LHCN-M2 (cell line): Measurements from ENCODE around the gene TDRKH. TPM values are rescaled to one million over a fixed set of nuclear protein-coding genes. Genes with fewer than 3 reads are reported as not detected.

Experiments
- DNase-seq: peaks from one replicate; pipeline ENCODE4 v3.0.0-alpha.2; 2012; ENCODE audit warnings: low read depth
- total RNA-seq: library from RNA; depleted of rRNA; stranded (reverse); fragments of >200 nt; gene quantifications from 2 replicates; pipeline ENCODE4 v1.2.3, GENCODE V29; 2014

TDRKH gene
- total RNA-seq, 1 experiment from 2014 or later: 1.9 TPM

DNA sequence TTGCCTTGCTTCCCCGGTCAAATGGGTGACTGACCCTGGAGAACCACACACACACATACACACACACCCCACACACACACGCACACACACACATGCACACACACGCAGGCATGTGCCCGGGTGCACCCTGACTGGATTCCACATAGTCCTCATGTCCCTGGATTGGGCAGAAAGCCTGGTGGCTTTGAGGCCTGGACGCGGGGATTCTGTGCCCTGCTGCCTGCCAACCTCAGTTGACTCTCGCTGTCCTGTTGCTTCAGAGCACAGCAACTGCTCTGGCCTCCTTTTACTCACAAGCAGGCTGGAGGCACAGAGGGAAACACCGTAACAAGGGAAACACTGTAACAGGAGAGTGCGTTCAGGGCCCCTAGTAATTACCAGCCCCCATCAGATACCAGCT, 34.9 kb upstream of the TDRKH start:
- DNase-seq: no peak

- DNase-seq: no peak
Measured at GRCh38 chr1:151823175-151823574, 32.9 kb upstream of the TDRKH start.

- DNase-seq: no peak
Measured at GRCh38 chr1:151822404-151822803, 32.1 kb upstream of the TDRKH start.

GRCh38 chr1:151820940-151821339, 30.6 kb upstream of the TDRKH start:
- peak; percentile 6 for DNase-seq

DNA sequence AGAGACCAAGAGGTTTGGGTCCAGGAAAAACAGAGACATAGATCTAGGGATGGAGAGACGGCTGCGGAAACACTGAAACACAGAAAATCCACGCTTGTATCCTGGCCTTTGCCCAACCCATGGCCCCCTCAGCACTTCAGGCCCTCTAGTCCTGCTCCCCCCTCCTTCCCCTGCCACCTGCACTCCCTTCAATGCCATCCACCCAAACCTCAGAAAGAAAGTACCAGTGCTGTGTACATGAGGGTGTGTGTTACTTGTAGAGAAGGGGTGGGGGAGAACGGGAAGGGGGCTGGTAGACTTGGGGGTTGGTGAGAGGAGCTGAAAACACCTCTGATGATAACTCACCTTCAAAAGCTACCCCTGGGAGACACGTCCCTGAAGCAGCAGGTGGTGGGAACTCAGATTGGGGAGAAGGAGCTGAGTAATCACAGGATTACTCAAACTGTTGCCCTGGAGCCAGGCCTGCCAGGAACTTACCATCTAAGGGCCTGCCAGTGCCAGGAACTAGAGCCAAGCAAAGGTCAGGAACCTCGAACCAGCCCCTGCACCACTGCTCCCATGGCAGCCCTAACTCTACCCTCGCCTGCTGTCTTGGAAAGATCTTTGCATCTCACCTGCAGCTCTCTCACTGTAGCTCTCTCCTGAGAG, 29.8 kb upstream of the TDRKH start:
- DNase-seq: peak; percentile 15

DNA sequence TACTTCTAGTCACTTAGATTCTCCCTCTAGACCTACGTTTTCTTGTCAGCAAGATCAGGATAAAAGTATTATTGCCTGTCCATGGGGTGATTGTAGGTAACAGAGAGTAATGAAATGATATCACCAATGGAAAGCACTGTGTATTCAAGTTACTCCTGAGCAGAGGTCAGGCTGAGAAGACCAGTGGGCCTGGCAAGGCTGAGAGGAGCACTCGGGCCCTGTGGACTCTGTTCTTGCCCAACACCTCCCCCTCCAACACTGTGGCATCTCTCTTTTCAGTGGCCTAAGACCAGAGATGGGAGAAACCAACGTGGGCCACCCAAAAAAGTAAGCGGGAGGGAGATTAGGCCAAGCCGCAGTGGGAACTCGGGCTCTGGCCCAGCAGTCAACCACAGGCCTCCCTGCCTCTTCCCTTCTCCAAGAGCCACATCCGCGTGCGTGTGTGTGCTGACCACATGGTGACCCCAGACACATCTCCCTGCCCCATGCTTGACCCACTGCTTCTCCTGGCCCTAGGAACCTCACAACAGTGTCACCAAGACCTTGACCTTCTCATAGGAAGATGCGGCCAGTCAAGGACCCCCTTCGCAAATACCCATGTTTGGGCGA, 29.0 kb upstream of the TDRKH start:
- DNase-seq: no peak

- no peak for DNase-seq
Measured at GRCh38 chr1:151817353-151817730, 27.0 kb upstream of the TDRKH start.

GRCh38 chr1:151816548-151817352, 26.4 kb upstream of the TDRKH start:
- no peak for DNase-seq

- no peak for DNase-seq
Measured at GRCh38 chr1:151815716-151816327, 25.5 kb upstream of the TDRKH start.

- DNase-seq: no peak
Measured at GRCh38 chr1:151814971-151815545, 24.8 kb upstream of the TDRKH start.

- no peak for DNase-seq
Measured at GRCh38 chr1:151814426-151814825, 24.1 kb upstream of the TDRKH start.

GRCh38 chr1:151813271-151813977, 23.1 kb upstream of the TDRKH start:
- no peak for DNase-seq

- DNase-seq: peak; percentile 86
Measured at GRCh38 chr1:151811181-151811580, 20.9 kb upstream of the TDRKH start.

- DNase-seq: no peak
Measured at GRCh38 chr1:151809985-151810556, 19.8 kb upstream of the TDRKH start.

DNA sequence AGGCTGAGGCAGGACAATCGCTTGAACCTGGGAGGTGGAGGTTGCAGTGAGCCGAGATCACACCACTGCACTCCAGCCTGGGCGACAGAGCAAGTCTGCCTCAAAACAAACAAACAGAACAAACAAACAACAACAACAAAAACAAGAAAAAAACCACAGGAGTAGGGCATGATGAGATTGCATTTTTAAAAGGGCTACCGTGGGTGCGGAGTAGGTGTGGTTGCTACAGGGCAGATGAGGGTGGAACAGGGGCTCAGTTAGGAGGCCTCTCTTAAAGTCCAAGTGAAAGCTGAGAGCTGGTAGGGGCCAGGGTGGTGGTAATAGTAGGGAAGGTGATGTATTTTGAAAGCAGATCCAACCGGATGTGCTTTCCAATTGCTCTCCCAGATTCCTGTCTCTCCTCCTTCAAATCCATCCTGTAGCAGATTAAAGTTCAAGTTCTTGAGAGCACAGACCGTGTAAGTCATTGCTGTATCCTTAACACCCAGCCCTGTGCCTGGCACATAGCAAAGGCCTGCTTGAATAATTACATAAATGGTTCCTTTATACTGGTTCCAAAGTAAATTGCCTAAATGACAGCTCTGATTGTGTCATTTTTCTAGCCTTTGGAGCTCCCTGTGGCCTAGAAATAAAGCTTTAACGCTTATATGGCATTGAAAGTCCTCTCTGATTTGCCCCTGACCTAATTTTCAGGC, 19.1 kb upstream of the TDRKH start:
- DNase-seq: no peak

DNA sequence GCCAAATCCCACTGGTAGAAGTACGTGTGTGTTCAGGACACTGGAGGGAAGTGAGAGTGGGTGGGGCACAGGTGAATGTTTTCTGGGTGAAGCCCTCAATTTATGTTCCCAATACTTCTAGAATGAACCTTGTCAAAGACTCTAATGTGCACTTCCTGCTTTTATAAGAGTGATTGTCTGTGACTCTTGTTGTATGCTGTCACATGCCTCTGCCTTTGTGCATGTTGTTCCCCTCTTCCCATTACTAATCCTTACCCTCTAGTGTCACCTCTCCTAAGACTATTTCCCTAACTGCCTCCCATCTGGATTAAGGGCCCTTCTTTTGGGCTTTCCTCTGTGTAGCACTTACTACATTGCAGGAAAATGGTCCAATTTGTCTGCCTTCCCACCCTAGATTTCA, 17.5 kb upstream of the TDRKH start:
- DNase-seq: no peak

DNA sequence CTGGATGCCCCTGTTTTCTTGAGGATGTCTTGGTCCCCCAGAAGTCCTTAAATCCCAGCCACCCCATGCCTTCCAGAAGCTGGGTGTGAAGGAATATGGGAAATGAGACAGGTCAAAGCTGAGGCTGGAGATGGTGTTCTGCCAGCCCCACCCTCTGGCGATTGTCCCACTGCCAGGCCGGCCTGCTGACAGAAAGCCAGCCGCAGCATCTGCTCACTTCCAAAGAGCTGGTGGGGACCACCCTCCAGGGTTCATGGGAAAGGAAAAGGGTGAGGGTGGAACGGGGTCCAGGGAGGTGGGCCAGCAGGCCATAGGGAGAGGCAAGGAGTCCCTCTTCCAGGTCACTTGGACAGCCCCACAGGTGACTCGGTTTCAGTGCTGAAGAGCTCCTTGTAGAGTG, 16.8 kb upstream of the TDRKH start:
- no peak for DNase-seq

DNA sequence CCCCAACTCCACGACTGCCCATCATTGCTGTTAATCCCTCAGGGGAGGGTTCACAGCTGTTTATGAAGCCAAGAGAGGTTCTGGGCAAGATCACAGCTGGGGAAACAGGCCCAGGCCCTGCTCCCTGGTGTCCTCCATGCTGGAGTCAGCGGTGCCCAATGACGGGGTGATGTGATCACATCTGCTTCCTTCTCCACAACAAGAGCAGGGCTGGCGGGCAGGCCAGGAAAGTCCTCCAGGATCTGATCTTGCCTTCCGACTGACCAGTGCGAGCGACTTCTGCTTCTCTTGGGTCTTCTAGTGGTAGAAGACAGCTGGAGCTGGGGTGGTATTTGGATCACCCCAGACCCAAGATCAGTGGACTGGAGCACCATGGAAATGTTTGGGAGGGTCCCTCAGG, 15.9 kb upstream of the TDRKH start:
- DNase-seq: no peak

DNA sequence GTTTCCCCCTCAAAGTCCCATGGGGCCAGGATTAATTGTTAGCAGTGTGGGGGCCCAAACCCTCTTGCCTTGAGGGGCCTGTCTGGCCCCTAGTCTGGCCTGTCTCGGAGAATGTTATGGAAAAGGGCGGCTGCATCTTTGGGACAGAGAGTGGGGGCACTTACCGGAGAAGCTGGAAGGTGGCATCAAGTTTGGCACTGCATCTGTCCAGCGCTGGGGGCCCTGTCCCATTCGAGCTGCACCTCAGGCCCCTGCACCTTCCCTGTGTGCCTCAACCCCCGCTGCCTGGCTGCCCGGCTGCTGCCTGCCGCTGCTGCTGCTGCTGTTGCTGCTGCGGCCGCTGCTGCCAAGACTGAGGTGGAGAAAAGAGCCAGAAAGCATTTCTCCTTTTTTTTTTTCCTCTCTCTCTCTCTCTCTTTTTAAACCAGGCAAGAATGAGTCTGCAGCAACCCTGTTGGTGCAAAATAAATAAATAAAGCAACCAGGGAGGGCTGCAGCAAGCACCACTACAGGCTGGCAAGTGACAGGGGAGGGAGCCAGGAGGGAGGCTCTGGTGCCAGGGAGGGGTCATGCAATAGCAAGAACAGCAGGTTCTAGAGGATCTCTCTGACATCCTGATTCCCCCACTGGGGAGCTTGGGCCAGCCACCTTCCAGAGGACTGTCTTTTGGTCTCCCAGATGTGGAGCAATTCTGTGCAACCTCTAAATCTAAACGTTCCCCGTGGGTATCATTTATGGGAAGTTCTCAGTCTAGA, 14.9 kb upstream of the TDRKH start, which contains the start of gene LINGO4:
Gene LINGO4, minus strand, starts transcription at position 354 of the 755 bp plus-strand sequence. CDS start 2,715 bp downstream, outside the sequence.
- DNase-seq: no peak

DNA sequence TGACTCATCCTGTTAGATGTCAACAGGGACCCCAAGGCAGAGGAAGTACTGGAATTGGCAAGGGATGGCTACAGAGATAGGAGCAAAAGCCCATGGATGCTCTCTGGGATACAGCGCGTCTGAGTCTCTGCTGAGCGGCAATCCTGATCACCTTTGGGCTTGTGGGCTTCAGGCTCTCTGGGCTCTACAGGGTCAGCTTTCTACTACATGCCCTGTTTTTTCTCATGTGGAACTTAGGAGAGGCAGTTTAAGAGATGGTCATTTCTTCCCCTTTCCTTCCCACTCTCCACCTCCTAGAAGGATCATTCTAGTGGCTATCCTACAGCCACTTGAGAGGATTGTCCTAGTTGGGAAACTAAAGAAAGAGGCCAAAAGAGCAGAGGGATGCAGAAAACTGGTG, 13.6 kb upstream of the TDRKH start:
- DNase-seq: no peak
